Inferior parietal cortex (tissue), 1 donor: ENCODE data around the gene EPHA2.
"Not testable (repeated sequence)": the region's sequence is repeated elsewhere in the genome, so short reads cannot be mapped to it uniquely, and the experiment has no call there.

Experiments used
- DNase-seq: peaks from one replicate; pipeline ENCODE4 v3.0.0-alpha.2; 2016; ENCODE audit errors: extremely low spot score

Gene EPHA2

DNA sequence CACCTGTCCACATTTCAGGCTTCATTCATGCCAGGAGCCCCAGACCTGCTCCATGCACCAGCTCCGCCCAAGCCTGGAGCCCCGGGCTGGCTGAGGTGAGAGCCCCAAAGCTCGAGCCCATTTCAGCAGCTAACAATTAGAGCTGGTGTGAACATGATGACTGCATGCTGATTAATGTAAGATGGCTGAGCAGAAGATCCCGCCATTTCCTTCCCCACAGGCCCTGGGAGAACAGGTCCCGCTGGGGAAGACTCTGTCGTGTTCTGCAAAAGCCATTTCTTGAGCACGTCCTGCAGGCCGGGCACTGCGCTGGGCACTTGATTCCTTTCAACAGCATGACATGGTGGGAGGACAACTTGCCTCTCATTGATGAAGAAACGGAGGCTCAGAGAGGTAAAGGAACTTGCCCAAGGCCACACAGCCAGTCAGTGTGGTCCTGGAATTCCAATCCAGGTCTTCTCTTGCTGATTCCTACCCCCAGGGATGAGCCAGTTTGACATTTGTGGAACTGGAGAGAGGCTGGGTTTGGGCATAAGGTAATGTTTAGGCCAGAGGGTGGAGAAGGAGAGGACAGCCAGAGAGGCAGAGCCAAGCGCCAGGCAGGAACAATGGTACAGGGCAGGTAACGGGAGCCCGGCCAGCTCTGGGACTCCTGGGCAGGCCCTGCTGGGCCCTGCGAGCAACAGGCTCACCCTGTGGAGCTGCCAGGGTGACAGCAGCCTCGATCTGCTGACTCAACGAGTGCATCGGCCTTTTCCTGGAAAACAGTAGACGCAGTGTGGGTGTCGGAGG lies 28.1 kb upstream of the EPHA2 start:
- no peak for DNase-seq

- DNase-seq, result no peak
These were observed 27.3 kb upstream of the EPHA2 start for GRCh38 chr1:16183179-16183578.

- no peak for DNase-seq
These were observed 26.2 kb upstream of the EPHA2 start for GRCh38 chr1:16181887-16182719.

GRCh38 chr1:16180291-16180824 lies 24.5 kb upstream of the EPHA2 start:
- no peak for DNase-seq

DNA sequence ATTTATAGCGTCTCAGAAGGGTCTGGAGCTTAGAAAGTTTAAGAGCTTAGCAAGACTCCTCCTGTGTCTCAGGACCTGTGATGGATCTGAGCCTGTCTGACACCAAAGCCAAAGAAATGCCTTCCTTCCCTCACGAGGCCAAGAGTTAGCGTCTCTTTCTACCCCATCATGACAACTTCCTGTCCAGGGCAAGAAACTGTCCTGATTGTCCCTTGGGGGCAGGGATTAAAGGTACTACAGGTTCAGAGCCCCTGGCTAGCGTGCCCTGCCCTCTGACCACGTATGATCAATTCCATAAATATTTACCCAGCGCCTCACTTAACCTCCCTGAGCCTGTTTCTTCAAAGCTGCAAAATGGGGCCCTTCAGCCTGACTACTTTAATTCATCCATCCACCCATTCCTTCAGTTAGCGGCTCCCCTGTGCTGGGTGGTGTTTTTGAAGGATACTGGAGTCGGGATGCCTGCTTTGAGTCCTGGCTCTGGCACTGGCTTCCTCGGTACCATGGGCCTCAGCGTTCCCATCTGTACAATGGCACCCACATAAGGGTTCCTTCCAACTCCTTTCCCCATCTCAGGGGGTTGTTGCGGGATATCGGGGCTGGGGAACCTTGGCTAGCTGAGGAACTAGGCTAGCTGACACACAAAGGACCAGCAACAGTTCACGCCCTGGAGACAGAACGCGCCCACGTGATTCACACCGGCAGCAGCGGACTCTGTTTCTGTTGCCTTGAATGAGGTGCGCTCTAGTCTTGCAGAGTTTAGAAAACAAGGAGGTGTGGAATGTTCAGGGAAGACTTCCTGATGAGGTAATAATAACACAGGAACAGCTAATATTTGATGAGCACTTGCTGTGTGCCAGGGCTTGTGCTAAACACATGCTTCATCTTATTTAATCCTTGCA lies 23.0 kb upstream of the EPHA2 start:
- DNase-seq, result no peak

DNA sequence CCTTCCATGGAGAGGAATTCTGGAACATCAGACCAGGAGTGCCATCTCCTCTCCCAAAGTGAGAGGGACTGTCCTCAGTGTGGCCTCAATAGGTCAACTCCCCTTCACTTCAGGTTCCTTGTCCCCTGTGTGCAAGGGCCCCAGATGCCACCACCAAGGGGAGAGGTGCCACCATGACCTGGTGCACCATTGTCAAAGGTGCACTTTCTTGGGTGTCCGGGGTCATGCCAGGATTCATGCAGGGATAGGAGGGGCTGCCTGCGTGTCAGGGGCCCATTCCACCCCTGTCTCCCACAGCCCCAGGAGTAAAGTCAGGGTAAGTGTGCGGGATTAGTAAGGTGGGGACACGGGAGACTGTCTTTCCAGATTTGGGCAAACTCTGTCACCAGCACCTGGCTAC lies 21.4 kb upstream of the EPHA2 start:
- no peak for DNase-seq

- DNase-seq, result no peak
These were observed 20.8 kb upstream of the EPHA2 start for GRCh38 chr1:16176653-16177052.

- peak; percentile 46 for DNase-seq
These were observed 20.0 kb upstream of the EPHA2 start for GRCh38 chr1:16175610-16176553.

- DNase-seq, result no peak
These were observed 19.2 kb upstream of the EPHA2 start for GRCh38 chr1:16174886-16175598.

GRCh38 chr1:16174261-16174868 lies 18.5 kb upstream of the EPHA2 start:
- no peak for DNase-seq

DNA sequence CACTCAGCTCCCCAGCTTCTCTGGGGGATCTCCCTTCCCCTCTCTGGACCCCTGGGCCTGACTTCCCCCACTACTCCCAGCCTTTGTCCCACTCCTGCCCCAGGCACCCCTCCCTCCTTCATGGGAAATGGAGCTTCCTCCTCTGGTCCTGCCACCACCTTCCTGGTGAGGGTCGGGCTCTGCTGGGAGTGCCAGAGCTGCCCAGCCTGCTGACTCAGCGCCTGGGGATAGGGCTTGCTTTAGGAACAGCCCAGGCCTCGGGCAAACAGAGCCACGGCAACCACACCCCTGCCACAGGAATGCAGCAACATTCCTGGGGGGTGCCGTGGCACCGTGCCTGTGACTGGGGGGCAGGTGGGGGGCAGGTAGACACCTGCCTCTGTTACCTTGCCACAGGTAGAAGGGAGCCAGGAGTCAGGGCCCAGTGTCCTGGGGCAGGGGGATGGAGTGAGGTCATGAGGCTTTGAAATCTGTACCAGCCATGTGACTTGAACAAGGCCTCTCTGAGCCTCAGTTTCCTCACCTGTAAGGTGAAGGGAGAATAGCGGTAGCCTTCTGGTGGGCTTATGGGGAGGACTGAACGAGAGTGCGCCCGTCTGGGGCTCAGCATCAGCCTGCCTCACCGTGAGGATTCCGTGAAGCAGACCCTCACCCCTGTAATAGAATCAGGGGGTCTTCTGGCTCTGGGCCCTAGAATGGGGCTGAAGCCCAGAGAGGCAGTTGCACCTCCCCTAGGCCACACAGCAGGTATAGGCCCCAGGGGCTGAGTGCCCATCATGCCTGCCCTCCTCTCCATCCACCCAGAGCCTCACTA lies 17.8 kb upstream of the EPHA2 start:
- no peak for DNase-seq

DNA sequence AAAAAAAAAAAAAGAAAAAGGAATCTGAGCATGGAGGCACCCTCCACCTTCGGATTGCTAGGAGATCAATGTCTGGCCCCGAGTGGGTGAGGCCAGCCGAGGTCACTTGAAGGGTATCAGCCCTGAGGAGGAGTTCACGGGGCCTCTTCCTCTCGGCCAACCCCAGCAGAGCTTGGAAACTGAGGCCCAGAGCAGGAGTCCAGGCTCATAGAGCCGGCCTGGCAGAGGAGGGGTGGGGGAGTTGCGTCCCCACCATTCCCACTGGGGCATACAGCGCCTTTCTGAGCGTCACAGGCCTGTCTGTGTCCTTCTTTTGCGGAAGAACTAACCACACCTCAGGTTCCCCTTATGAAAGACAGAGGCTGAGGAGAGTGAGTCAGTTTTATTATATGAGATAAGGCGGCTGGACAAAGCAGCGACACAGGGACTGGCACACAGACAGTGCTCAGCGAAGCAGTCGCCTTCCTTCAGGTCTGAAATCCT lies 17.1 kb upstream of the EPHA2 start:
- no peak for DNase-seq

GRCh38 chr1:16172218-16172830 lies 16.5 kb upstream of the EPHA2 start:
- no peak for DNase-seq

- DNase-seq, result no peak
These were observed 15.7 kb upstream of the EPHA2 start for GRCh38 chr1:16171314-16172151.

DNA sequence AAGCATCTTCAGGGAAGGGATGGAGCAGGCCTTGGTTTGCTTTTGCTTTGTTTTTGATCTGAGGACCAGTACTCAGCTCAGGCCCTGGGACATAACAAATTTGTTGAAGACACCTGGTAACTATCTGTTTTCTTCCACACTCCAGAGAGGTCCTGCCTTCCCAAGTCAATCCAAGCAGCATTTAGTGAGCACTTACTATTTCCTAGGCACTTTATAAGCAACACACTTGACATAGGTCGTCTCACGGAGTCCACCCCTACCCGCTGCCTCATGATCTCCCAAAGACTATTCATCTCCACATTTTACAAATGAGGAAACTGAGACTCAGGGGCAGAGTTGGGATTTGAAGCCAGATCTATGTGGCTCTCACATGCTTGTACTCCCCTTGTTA lies 14.4 kb upstream of the EPHA2 start:
- DNase-seq, result no peak

GRCh38 chr1:16168622-16169360 lies 12.9 kb upstream of the EPHA2 start:
- no peak for DNase-seq

DNA sequence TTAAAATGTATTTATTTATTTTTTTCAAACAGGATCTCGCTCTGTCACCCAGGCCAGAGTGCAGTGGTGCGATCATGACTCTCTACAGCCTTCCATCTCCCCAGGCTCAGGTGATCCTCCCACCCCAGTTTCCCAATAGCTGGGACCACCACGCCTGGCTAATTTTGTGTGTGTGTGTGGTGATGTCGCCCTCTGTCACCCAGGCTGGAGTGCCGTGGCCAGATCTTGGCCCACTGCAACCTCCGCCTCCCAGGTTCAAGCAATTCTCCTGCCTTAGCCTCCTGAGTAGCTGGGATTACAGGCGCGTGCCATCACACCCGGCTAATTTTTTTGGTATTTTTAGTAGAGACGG lies 12.3 kb upstream of the EPHA2 start:
- not testable (repeated sequence) for DNase-seq
